Common myeloid progenitor, CD34-positive (primary cell): ENCODE measurements around the gene DCAF11.

Experiments
- CTCF ChIA-PET: fragments of 350-600 bp; sonication (Branson Sonifier 250); formaldehyde crosslinking; loops from one replicate; lab custom pipeline; 2021; ENCODE audit warnings: antibody characterized with exemption; lab: Charles Lee
- POLR2A ChIA-PET: fragments of 350-600 bp; sonication (Branson Sonifier 250); formaldehyde crosslinking; loops from one replicate; lab custom pipeline; 2021; ENCODE audit warnings: antibody characterized with exemption; lab: Charles Lee
- DNase-seq, 3 donors: peaks; one replicate each; pipeline versions ENCODE4 v3.0.0 to v3.0.0-alpha.2; 2013
- H3K27ac ChIP-seq, 2 experiments: 1 replicate in 1 of 2; 2 replicates in 1 of 2; pipeline ENCODE4 v1.7.0; 2013; ENCODE audit warnings: inconsistent platforms in 2 of 2, low read length in 2 of 2, mild to moderate bottlenecking in 2 of 2, low read depth in 1 of 2, moderate library complexity in 1 of 2; ENCODE audit not compliant: severe bottlenecking in 2 of 2, insufficient read depth in 1 of 2, poor library complexity in 1 of 2
- H3K27me3 ChIP-seq, 5 experiments: replicated peaks in 2 of 5; 1 replicate in 3 of 5; 2 replicates in 2 of 5; pipeline versions ENCODE4 v1.6.1 to v1.7.0; 2013; ENCODE audit warnings: low read length in 4 of 5, mild to moderate bottlenecking in 2 of 5, moderate library complexity in 2 of 5, inconsistent platforms in 1 of 5; ENCODE audit not compliant: insufficient read depth in 5 of 5, control insufficient read depth in 4 of 5
- H3K36me3 ChIP-seq, 4 experiments: 1 replicate in 2 of 4; 2 replicates in 2 of 4; pipeline versions ENCODE4 v1.6.1 to v1.7.0; 2013; ENCODE audit warnings: low read length in 3 of 4, control low read depth in 1 of 4, mild to moderate bottlenecking in 1 of 4; ENCODE audit not compliant: control insufficient read depth in 4 of 4, insufficient read depth in 4 of 4
- H3K4me1 ChIP-seq, 4 experiments: 1 replicate in 3 of 4; 2 replicates in 1 of 4; pipeline versions ENCODE4 v1.6.1 to v1.7.1; 2013; ENCODE audit warnings: low read length in 3 of 4, mild to moderate bottlenecking in 3 of 4, control low read depth in 1 of 4, inconsistent platforms in 1 of 4, moderate library complexity in 1 of 4; ENCODE audit not compliant: control insufficient read depth in 4 of 4, insufficient read depth in 4 of 4; ENCODE audit errors: control extremely low read depth in 1 of 4
- H3K4me3 ChIP-seq, 7 experiments: 1 replicate in 4 of 7; 2 replicates in 3 of 7; pipeline versions ENCODE4 v1.5.1 to v1.7.0; 2013; ENCODE audit warnings: mild to moderate bottlenecking in 7 of 7, low read length in 6 of 7, moderate library complexity in 6 of 7, inconsistent platforms in 2 of 7, low read depth in 2 of 7, control low read depth in 1 of 7; ENCODE audit not compliant: insufficient read depth in 4 of 7, control insufficient read depth in 1 of 7; ENCODE audit errors: extremely low read depth in 1 of 7
- H3K9me3 ChIP-seq, 5 experiments: 1 replicate in 4 of 5; 2 replicates in 1 of 5; pipeline versions ENCODE4 v1.6.1 to v1.7.1; 2013; ENCODE audit warnings: low read length in 4 of 5, mild to moderate bottlenecking in 2 of 5, inconsistent platforms in 1 of 5, low read depth in 1 of 5, moderate library complexity in 1 of 5; ENCODE audit not compliant: control insufficient read depth in 4 of 5, insufficient read depth in 2 of 5; ENCODE audit errors: control extremely low read depth in 1 of 5
- WGBS: methylation state at CpG from one replicate; pipeline ENCODE4 v1.1.5; 2013; ENCODE audit not compliant: insufficient coverage; 5-methylcytosine and 5-hydroxymethylcytosine counted together

Gene DCAF11

GRCh38 chr14:24074625-24075484, 39.7 kb upstream of the DCAF11 start:
- Histone ChIP-seq H3K36me3 (no peaks in the 10 kb centered on the region), H3K27ac (no peak overlapping the region), H3K27me3 (peaks cover 0 to 8% (median 0%) of the 10 kb centered on the region in 5 experiments), H3K9me3 (no peaks in the 10 kb centered on the region), H3K4me3 (no peak overlapping the region), H3K4me1 (peaks cover 0 to 7% (median 6%) of the 10 kb centered on the region in 4 experiments)
- 83% methylated on average over 7 of the region's 11 CpGs for WGBS
- ChIA-PET CTCF (interaction anchor here (0.6 to 5.7 kb wide), 11 partner anchors 8 to 61 kb away, joined by 3 to 49 read pairs (median 4); partner anchors contain the start of gene PSME1), POLR2A (interaction anchor here (0.8 kb wide), 1 partner anchor 11 kb away, joined by 5 read pairs; no protein-coding TSS in a partner anchor)
- DNase-seq = no peak

GRCh38 chr14:24075485-24076301, 38.9 kb upstream of the DCAF11 start:
- WGBS = 84% methylated on average over 8 of the region's 11 CpGs
- ChIA-PET CTCF (interaction anchor here (0.6 to 4.3 kb wide), 7 partner anchors 12 to 42 kb away, joined by 3 to 18 read pairs (median 4); no protein-coding TSS in a partner anchor), POLR2A (no interaction called here)
- Histone ChIP-seq H3K9me3 (no peaks in the 10 kb centered on the region), H3K36me3 (no peaks in the 10 kb centered on the region), H3K4me1 (peaks cover 4 to 15% (median 14%) of the 10 kb centered on the region in 4 experiments), H3K4me3 (no peak overlapping the region), H3K27me3 (peaks cover 0 to 3% (median 0%) of the 10 kb centered on the region in 5 experiments), H3K27ac (no peak overlapping the region)
- no peak for DNase-seq

GRCh38 chr14:24076302-24076601, 38.3 kb upstream of the DCAF11 start:
- 89% methylated on average over 10 of the region's 10 CpGs for WGBS
- Histone ChIP-seq H3K27me3 (no peaks in the 10 kb centered on the region), H3K4me1 (peaks cover 7 to 21% (median 19%) of the 10 kb centered on the region in 4 experiments), H3K4me3 (no peak overlapping the region), H3K27ac (no peak overlapping the region), H3K9me3 (no peaks in the 10 kb centered on the region), H3K36me3 (no peaks in the 10 kb centered on the region)
- no peak for DNase-seq
- CTCF ChIA-PET = interaction anchor here (1.1 to 4.3 kb wide), 3 partner anchors 12 to 15 kb away, joined by 3 to 18 read pairs (median 4); no protein-coding TSS in a partner anchor
- POLR2A ChIA-PET = no interaction called here

GRCh38 chr14:24077086-24077485, 37.5 kb upstream of the DCAF11 start:
- POLR2A ChIA-PET = no interaction called here
- Histone ChIP-seq H3K36me3 (no peaks in the 10 kb centered on the region), H3K27ac (no peak overlapping the region), H3K27me3 (peaks cover 0 to 5% (median 3%) of the 10 kb centered on the region in 5 experiments), H3K4me3 (no peak overlapping the region), H3K9me3 (no peaks in the 10 kb centered on the region), H3K4me1 (peaks cover 7 to 27% (median 26%) of the 10 kb centered on the region in 4 experiments)
- DNase-seq = no peak
- WGBS = 93% methylated on average over 23 of the region's 23 CpGs
- CTCF ChIA-PET = interaction anchor here (1.5 to 4.3 kb wide), 2 partner anchors 13 kb away, joined by 3 to 18 read pairs; no protein-coding TSS in a partner anchor

- H3K4me3 ChIP-seq = no peak overlapping the region
- ChIA-PET POLR2A (no interaction called here), CTCF (interaction anchor here (0.8 to 5.8 kb wide), 3 partner anchors 15 to 20 kb away, joined by 4 to 64 read pairs (median 5); partner anchors contain the start of gene PCK2)
- H3K27ac ChIP-seq = no peak overlapping the region
- no peaks in the 10 kb centered on the region for H3K36me3 ChIP-seq
- peaks cover 0 to 12% (median 7%) of the 10 kb centered on the region in 5 experiments for H3K27me3 ChIP-seq
- 100% methylated on average over 1 of the region's 3 CpGs for WGBS
- H3K4me1 ChIP-seq = peaks cover 7 to 27% (median 26%) of the 10 kb centered on the region in 4 experiments
- H3K9me3 ChIP-seq = no peaks in the 10 kb centered on the region
- DNase-seq = no peak
Observed at GRCh38 chr14:24078146-24078545, 36.4 kb upstream of the DCAF11 start.

GRCh38 chr14:24079491-24080141, 35.0 kb upstream of the DCAF11 start:
- Histone ChIP-seq H3K27me3 (peaks cover 0 to 12% (median 7%) of the 10 kb centered on the region in 5 experiments), H3K9me3 (no peaks in the 10 kb centered on the region), H3K36me3 (no peaks in the 10 kb centered on the region), H3K4me1 (peaks cover 7 to 27% (median 26%) of the 10 kb centered on the region in 4 experiments), H3K27ac (no peak overlapping the region), H3K4me3 (no peak overlapping the region)
- POLR2A ChIA-PET = interaction anchor here (0.9 to 1.9 kb wide), 2 partner anchors 9 to 23 kb away, joined by 3 to 7 read pairs; partner anchors contain the start of gene CPNE6
- DNase-seq = peak; percentile 55 to 92 (median 88)
- CTCF ChIA-PET = interaction anchor here (0.6 to 5.8 kb wide), 10 partner anchors 9 to 65 kb away, joined by 3 to 64 read pairs (median 8); partner anchors contain the start of genes CARMIL3 and PCK2
- WGBS = 87% methylated on average over 8 of the region's 9 CpGs
